ENCODE results near the gene ZNRD2.

- TF ChIP-seq EZH2 (IDR thresholded peaks at IDR 0.05) (no peak), POLR2AphosphoS5 (IDR thresholded peaks at IDR 0.05; ENCODE audit: borderline replicate concordance, low read depth, low read length) (no peak), FOXP2 (optimal IDR thresholded peaks at IDR 0.05; ENCODE audit: control extremely low read depth, extremely low read length, insufficient read depth) (no peak)
These were observed 18.5 kb upstream of the ZNRD2 start for GRCh38 chr11:65551572-65552387.
